ENCODE data around the gene PSEN1.

Gene PSEN1

DNA sequence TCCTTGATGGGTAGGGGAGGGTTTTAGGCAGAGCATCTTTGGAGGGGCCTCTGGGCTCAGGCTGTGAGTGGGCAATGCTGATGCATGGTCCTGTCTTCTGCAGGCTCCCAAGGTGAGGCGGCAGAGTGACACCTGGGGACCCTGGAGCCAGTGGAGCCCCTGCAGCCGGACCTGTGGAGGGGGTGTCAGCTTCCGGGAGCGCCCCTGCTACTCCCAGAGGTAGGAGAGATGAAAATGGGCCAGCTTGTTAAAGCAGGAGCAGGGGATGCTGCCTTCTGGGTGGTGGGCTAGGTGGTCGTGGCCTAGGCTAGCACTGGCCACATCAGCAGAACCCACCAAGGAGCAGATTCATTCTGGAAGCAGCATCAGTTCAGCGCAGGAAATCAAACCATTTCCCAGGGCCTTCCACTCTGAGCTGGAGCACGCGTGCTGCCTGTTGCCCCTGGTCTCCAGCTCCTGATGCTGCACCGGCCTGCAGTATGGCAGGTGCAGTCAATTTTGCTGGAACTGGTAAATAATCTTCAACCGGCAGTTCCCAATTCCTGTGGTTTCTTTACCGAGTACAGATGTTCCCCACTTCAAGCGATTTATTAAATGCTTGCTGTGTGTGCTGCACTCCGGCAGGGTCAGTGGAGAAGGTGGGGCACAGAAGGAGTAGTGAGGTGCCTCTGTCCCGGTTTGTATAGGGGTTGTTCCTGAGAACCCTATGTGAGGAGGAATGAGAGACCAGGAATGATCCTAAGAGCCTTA, 108.4 kb downstream of the PSEN1 start:
- no peak for TF ChIP-seq POLR2A (IDR thresholded peaks at IDR 0.05; ENCODE audit: low read depth, low read length)
- FAIRE-seq = no peak
- no peak for DNase-seq (ENCODE audit: insufficient read length, low spot score)

DNA sequence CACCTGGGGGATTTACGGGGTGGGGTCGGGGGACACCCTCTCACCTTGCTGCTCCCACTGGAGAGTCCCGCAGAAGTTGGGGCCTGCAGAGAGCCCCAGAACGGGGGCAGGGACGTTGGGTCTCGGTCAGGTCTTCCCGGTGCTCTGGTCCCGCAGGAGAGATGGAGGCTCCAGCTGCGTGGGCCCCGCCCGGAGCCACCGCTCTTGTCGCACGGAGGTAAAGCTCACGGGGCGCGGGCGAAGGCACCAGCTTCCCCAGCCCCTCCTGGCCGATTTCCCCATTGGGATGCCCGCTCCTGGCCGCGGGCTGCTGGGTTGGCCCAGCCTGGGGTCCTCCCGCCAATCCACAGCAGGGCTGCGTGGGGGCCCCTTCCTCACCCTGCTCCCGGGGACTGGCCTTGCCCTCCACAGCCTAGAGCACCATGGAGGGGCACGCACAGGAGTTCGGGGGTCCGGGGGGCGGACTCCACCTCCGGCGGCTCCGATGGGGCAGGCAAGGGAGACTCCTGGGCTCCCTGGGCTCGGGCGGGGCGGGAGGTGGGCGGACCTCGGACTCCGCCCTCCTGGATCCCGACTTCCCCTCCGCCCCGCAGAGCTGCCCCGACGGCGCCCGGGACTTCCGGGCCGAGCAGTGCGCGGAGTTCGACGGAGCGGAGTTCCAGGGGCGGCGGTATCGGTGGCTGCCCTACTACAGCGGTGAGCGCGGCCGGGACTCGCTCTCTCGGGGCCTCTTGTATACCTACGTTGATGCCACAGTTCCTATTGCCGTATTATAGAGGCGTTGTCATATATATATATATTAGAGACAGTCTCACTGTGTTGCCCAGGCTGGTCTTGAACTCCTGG, 109.4 kb downstream of the PSEN1 start:
- no peak for FAIRE-seq
- DNase-seq (ENCODE audit: insufficient read length, low spot score) = no peak
- TF ChIP-seq POLR2A (IDR thresholded peaks at IDR 0.05; ENCODE audit: low read depth, low read length) = no peak

DNA sequence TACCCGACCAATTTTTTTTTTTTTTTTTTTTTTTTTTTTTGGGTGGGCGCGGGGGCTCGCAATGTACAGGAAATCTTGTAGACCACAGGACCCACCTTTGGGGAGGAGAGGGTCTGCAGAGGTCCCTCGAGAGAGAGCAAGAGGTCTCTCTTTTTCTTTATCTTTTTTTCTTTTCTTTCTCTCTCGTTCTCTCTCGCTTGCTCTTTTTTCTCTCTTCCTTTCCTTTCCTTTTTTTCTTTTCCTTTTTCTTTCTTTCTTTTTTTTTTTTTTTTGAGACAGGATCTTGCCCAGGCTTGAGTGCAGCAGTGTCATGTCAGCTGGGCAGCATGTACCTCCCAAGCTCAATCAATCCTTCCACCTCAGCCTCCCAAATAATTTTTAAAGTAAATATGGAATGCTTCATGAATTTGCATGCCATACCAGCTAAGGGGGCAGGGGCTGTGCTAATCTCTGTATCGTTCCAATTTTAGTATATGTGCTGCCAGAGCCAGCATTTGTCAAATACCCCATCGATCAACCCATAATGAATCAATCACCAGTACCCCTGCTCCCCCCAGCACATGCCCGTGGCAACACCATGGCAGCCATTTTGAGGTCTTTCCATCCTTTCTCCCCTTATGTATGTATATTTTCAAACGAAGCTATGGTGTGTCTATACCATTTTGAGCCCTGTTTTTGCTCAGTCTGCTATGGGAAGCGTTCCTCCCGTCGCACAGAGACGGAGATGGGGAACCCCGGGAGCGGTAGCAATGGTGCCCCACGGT, 110.3 kb downstream of the PSEN1 start:
- DNase-seq (ENCODE audit: insufficient read length, low spot score) (no peak), FAIRE-seq (no peak)
- TF ChIP-seq POLR2A (IDR thresholded peaks at IDR 0.05; ENCODE audit: low read depth, low read length) = no peak

DNA sequence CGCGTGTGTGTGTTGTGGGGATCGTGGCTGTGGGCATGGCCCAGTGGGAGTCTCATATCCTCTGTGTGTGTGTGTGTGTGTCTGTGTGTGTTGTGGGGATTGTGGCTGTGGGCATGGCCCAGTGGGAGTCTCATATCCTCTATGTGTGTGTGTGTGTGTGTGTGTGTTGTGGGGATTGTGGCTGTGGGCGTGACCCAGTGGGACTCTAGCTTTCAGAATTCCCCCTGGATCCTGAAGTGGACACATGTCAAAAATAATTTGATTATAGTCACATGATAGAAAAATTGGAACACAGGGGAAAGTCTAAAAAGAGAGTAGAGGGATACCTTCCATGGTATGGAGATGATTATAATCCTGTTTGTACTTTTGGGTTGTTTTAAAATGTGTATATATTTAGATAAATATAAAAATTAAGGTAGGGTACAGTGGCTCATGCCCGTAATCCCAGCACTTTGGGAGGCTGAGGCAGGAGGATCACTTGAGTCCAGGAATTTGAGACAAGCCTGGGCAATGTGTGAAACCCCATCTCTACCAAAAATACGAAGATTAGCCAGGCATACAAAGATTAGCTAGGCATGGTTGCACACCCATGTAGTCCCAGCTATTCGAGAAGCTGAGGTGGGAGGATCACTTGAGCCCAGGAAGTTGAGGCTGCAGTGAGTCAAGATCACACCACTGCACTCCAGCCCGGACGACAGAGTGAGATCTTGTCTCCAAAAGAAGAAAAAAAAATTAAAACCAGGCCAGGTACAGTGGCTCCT, 112.0 kb downstream of the PSEN1 start:
- DNase-seq (ENCODE audit: insufficient read length, low spot score) (no peak), FAIRE-seq (peak; percentile 80)
- no peak for TF ChIP-seq POLR2A (IDR thresholded peaks at IDR 0.05; ENCODE audit: low read depth, low read length)

DNA sequence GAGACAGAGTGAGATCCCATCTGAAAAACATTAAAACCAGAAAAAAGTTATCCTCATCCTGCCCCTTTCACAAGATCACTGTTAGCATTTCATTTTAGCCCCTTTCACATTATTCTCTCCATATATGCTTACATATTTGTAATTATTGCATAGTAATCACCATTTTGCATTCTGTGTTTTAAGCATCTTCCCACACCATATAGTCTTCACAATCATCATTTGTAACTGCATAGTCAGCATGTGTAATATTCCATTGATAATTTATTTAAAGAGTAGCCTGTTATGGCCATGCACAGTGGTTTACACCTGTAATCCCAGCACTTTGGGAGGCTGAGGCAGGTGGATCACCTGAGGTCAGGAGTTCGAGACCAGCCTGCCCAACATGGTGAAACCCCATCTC, 112.8 kb downstream of the PSEN1 start:
- DNase-seq (ENCODE audit: insufficient read length, low spot score) (no peak), FAIRE-seq (no peak)
- TF ChIP-seq POLR2A (IDR thresholded peaks at IDR 0.05; ENCODE audit: low read depth, low read length) = no peak

DNA sequence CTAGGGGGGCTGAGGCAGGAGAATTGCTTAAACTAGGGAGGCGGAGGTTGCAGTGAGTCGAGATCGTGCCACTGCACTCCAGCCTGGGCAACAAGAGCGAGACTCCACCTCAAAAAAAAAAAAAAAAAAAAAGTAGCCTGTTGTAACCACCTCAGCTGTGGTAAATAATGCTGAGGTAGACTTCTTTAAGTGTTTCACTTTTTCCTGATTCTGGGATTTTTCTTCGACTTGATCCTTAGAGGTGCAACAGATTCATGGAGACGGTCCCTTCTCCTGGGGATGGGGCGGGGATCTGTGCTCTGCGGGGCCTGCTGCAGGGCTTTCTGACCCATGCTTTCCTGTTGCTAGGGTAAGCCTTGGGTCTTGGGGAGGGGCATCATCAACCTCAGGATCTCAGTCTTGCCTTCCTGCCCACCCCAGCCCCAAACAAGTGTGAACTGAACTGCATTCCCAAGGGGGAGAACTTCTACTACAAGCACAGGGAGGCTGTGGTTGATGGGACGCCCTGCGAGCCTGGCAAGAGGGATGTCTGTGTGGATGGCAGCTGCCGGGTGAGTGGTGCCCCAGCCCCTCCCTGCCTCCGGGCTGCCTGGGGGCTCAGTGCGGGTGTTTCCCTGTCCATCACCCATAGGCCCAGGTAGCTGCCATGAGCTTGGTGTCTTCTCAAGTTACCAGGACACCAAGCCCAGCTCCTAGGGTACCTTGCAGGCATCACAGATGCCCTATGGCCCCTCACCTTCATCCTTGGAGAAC, 113.4 kb downstream of the PSEN1 start:
- TF ChIP-seq POLR2A (IDR thresholded peaks at IDR 0.05; ENCODE audit: low read depth, low read length) = no peak
- FAIRE-seq (no peak), DNase-seq (ENCODE audit: insufficient read length, low spot score) (no peak)

DNA sequence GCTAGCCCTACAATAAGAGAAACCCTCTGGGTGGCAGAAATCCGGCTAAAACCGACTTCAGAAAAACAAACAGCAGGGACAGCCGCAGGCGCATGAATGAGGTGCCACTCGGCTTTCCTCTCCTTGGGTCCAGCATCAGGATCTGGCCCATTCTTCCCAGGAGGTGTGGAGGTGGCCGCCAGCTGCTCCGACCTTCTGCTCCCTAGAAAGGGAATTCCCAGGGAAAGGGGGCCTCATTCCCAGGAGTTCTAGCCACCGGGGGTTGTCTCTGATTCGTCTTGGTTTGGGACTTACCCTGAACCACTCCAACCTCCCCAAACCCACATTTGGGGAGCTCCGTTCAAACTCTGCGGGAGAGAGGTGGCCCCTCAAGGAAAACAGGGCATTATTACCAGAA, 114.0 kb downstream of the PSEN1 start:
- no peak for FAIRE-seq

DNA sequence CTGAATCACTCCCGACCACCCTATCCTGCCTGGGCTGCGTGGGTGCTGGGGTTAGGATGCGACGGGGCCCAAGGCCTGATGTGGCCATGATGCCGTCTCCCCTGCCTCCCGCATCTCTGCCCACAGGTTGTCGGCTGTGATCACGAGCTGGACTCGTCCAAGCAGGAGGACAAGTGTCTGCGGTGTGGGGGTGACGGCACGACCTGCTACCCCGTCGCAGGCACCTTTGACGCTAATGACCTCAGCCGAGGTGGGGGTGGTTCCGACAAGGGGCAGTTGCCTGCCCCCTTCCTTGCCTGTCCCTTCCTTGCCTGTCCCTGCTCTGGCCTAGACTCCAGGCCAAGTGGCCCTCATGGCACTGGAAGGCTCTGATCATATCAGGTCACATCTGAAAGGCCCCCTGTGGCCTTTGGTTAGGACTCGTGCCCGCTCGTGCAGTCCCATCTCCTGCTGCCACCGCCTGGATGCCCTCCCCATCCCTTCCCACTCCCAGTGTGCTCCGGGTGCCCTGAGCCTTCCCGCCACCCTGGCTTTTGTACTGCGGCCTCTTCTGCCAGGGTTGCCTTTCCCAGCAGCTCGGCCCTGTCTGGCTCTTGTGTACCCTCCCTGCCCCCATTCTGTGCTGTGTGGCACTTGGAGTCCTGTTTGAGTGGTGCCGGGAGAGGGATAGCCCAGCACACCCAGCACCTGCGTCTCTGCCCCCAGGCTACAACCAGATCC, 114.6 kb downstream of the PSEN1 start:
- no peak for TF ChIP-seq POLR2A (IDR thresholded peaks at IDR 0.05; ENCODE audit: low read depth, low read length)
- FAIRE-seq (no peak), DNase-seq (ENCODE audit: insufficient read length, low spot score) (no peak)

More for the DNA sequence above, 114.0 kb downstream of the PSEN1 start:
- TF ChIP-seq POLR2A (IDR thresholded peaks at IDR 0.05; ENCODE audit: low read depth, low read length) = no peak
- DNase-seq (ENCODE audit: insufficient read length, low spot score) = no peak

DNA sequence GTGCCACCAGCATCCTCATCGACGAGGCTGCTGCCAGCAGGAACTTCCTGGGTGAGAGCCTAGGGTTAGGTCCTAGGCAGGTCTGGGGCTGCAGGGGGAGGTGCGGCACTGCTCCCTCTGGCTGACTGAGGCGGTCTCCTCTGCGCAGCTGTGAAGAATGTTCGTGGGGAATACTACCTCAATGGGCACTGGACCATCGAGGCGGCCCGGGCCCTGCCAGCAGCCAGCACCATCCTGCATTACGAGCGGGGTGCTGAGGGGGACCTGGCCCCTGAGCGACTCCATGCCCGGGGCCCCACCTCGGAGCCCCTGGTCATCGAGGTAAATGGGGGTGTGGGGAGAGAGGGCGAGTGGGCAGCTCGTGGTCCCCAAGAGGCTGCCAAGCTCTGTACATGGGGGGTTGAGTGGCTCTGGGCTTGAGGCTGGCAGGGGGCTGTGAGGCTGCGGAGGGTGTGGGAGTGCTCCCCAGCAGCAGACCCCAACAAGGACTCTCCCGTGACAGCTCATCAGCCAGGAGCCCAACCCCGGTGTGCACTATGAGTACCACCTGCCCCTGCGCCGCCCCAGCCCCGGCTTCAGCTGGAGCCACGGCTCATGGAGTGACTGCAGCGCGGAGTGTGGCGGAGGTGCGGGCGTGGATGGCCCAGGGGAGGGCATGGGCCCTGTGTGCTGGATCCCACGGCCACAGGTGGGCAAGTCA, 115.4 kb downstream of the PSEN1 start:
- TF ChIP-seq POLR2A (IDR thresholded peaks at IDR 0.05; ENCODE audit: low read depth, low read length) = no peak
- FAIRE-seq = no peak
- DNase-seq (ENCODE audit: insufficient read length, low spot score) = no peak

DNA sequence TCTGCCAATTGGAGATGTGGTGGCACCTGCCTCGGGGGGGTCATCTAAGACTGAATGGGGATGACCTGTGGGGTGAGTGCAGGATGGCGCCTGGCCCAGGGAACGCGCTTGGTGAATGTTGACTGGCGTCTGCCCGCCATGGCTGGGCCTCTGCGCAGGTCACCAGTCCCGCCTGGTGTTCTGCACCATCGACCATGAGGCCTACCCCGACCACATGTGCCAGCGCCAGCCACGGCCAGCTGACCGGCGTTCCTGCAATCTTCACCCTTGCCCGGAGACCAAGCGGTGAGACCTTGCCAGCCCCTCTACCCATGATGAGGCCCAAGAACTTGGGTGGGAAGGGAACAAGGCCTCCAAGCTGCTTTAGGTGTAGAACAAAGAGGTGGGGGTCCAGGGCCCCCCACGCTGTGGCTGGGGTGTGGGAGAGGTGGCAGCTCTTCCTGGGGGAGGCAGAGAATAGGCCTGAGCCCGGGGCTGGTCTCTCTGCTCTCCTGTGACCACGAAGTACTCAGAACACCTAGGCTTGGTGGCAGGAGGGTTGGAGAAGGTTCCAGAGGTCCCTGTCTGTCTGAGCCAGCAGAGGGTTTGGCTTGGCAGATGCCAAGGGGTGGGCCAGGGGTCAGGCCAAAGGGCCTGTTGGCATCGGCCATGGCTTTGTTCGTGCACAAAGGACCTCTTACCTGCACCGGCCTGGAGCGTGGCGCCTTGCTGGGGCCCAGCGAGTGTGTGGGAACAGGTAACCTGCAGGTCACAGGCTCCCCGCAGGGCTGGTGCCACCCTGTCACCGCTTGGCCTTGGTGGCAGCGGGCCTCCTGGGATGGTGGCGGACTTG, 116.4 kb downstream of the PSEN1 start:
- DNase-seq (ENCODE audit: insufficient read length, low spot score) = no peak
- FAIRE-seq = no peak
- no peak for TF ChIP-seq POLR2A (IDR thresholded peaks at IDR 0.05; ENCODE audit: low read depth, low read length)

DNA sequence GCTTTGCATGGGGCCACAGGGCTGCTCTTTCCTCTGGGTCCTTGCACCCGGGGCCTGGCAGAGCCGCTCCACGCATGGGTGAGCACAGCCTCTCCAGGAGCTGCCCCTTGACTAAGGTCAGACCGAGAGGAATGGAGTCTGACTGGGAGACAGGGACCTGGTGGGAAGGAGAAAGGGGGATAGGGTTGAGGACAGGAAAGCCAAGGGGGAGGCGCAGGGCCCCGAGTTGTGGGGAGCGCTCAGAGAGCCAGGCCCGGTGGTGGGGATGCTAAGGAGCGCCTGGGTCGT, 117.0 kb downstream of the PSEN1 start:
- no peak for FAIRE-seq
- TF ChIP-seq POLR2A (IDR thresholded peaks at IDR 0.05; ENCODE audit: low read depth, low read length) = no peak
- no peak for DNase-seq (ENCODE audit: insufficient read length, low spot score)
